DMS153 treated with DMSO at 0.1 percent for 48 hours (cell line): ENCODE measurements around the gene KIAA0232.
"Not testable (repeated sequence)": the region's sequence is repeated elsewhere in the genome, so short reads cannot be mapped to it uniquely, and the experiment has no call there.

Experiments
- DNase-seq: peaks from one replicate; lab custom pipeline; 2025; ENCODE audit not compliant: unreplicated experiment; lab: John Stamatoyannopoulos, UW

Gene KIAA0232

DNA sequence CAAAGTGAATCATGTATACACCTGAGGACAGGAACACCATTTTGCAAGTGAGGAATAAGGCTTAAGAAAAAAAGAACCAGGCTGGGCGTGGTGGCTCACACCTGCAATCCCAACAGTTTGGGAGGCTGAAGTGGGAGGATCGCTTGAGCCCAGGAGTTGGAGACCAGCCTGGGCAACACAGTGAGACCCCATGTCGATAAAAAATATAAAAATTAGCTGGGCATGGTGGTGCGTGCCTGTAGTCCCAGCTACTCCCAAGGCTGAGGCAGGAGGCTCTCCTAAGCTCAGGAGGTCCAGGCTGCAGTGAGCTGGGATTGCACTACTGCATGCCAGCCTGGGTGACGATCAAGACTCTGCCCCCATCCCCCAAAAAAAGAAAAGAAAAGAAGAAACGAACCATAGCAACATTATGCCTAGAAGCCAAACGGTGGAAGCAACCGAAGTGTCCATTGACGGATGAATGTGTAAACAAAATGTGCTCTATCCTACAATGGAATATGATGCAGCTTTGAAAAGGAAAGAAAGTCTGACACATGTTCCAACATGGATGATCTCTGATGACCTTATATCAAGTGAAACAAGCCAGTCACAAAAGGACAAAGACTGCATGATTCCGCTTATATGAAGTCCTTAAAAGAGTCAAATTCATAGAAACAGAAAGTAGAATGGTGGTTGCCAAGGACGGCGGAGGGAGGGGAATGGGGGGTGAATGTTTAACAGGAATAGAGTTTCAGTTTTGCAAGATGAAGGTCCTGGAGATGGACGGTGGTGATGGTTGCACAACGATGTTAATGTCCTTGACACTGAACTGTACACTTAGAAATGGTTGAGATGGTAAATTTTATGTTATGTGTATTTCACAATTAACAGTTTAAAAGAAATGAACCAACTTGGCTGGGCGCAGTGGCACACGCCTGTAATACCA, 8.6 kb upstream of the KIAA0232 start:
- DNase-seq, result no peak

DNA sequence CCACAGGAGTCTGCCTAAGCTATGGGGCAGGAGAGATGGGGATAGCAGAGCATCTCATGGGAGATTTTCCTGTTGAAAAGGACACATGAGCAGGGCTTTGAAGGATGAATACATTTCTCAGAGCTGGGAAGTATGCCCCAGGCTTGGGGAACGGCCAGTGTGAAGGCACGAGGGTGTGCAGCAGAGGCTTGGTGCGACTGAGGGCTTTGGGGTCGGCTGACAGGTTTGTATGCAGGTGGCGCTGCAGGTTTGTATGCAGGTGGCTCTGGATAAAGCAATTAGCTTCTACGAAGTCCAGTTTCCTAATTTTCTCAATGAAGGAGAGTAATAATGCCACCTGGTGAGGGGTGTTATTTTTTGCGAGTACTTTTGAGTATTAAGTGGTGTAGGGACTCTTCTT, 6.8 kb upstream of the KIAA0232 start:
- no peak for DNase-seq

DNA sequence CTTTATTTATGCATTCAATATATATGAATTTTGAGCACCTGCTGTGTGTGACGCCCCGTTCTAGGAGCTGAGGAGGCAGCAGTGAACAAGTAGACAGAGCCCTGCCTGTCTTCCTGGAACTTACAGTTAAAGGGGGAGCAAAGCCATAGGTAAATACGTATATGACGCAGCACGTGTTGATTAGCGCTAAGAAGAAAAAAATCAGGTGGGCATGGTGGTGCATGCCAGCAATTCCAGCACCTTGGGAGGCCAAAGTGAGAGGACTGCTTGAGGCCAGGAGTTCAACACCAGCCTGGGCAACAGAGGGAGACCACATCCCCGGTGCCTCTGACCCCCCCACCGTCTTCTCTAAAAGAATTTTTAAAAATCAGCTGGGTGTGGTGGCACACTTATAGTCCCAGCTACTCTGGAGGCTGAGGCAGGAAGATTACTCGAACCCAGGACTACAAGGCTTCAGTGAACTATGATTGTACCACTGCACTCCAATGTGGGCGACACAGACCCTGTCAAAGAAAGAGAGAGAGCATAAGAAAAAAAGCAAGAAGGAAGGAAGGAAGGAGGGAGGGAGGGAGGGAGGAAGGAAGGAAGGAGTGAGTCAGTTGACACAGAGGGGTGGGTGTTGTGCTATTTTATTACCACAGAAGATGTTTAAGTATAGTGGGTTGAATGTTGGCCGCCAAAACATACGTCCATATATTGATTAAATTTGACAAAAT, 5.4 kb upstream of the KIAA0232 start:
- no peak for DNase-seq

DNA sequence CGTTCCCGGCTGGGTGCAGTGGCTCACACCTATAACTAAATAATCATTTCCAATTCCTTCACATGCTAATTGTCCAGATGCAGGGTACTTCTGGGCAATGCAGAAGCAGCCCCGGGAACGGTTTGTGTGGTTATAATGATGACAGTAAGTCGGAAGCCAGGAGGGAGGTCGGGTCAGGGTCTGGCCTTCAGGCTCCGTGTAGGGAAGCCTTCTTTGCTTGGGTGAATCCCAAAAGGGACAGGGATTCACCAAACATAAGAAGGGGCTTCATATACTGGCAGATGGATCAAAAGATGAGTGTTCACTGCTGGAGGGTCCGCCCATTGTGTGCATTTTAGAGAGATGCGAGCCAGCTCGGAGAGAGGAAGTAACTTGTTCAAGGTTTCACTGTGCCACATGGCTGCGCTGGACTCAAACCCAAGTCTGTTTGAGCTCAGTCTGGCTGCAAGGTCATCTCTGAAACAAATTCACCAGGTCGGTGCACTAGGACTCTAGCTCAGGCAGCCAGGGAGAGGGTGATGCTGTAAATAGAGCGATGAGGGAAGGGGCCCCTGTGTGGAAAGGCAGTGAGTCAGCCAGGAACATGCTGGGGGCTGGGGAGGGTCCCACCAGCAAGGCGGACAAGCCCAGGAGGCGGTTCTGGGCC, 4.8 kb upstream of the KIAA0232 start:
- no peak for DNase-seq

DNA sequence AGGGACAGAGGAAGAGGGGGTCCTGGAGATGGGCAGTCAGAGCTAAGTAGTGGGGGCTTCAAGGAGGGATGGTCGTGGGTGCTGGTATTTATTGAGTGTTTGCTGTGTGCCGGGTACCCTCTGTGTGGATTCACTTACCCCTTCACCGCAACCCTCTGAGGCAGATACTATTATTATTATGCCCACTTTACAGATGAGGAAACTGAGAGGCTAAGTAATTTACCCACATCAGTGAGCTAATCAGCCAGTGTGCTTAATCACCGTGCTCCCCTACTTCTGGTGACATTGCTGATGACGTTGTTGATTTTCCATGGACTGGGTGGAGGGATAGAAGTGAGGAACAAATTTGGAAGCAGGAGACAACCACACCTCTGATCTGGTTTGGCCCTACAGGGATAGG, 4.1 kb upstream of the KIAA0232 start:
- no peak for DNase-seq

DNA sequence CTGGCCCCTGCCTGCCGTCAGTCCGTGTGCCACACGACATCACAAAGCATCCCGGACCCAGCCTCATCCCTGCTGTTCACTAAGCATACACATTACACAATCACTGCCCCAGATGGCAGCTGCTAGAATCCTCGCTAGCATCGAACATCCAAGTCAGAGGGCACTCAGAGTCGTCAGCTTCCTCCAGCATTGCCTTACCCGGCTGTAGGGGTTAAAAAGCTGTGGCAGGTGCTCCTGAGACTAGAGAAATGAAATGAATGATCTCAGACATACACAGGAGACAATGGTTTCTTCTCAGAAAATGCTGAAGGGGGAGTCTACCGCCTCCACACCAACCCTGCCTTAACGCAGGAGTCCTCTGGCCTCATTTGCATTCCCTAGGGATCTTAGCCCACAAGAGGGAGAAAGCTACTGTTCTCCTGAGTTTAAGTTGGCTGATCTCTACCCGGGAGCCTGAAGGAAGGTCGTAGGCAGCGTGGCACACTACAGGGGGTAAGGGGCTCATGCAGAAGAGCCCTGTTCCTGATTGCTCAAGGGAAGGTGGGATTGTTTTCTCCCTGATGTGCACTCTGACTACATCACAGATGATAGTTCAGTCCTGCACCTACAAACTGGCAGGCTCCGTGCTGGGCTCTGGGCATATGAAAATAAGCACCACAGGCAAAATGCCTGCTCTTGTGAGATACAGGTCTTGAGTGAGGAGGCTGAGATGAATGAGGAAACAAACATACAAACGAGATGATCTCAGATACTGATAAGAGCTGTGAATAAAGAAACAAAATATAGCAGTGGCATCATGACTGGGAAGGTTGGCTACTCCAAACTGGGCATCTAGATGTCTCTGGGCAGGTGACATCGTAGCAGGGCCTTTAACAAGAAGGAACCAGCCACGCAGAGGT, 2.6 kb upstream of the KIAA0232 start:
- no peak for DNase-seq

DNA sequence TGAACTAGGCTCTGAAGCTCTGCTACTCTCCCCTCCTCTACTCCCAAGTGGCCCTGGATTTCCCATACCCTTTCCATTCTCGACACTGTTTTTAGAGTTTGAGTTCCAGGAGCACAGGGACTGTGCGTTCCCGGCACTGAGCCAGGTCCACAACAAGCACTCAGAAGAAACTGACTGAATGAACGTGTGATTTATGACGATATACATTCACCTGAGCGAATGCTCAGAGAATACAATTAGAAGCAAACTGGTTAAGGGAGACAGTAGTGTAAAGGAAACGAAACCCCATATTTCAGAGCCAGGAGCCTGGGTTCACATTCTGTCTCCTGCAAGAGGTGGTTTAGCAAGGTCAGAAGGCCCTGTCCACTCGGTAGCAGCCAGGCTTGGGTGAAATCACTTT, 1.4 kb upstream of the KIAA0232 start:
- peak; percentile 15 for DNase-seq

DNA sequence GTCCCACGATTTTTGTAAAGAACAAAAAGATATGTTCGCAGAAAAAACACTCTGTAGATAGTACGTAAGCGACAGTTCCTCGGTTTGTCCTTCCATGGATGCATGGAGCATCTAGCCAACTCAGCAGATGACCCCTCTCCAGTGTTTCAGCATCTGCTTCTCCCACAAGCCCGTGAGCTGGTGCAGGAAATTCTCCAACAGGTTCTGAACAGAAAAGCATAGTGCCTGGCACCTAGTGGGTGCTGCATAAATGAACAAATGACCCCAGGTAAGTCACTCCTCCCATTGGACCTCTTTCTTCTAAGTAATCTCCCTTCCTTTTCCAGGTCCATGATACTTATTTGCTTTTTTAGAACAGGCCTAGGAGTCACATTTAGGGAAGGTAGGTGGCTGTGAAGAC, 966 bp upstream of the KIAA0232 start:
- no peak for DNase-seq

DNA sequence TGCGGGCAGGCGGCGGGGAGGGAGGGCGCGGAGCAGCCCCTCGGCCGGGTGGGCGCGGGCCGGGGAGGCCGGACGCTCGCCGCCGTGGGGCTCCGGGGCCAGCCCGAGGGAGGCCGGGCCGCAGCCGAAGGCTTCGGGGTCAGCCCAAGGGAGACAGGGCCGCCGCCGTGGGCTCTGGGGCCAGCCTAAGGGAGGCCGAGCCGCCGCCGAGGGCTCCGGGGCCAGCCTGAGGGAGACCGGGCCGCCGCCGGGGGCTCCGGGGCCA, 251 bp downstream of the KIAA0232 start:
- no peak for DNase-seq

DNA sequence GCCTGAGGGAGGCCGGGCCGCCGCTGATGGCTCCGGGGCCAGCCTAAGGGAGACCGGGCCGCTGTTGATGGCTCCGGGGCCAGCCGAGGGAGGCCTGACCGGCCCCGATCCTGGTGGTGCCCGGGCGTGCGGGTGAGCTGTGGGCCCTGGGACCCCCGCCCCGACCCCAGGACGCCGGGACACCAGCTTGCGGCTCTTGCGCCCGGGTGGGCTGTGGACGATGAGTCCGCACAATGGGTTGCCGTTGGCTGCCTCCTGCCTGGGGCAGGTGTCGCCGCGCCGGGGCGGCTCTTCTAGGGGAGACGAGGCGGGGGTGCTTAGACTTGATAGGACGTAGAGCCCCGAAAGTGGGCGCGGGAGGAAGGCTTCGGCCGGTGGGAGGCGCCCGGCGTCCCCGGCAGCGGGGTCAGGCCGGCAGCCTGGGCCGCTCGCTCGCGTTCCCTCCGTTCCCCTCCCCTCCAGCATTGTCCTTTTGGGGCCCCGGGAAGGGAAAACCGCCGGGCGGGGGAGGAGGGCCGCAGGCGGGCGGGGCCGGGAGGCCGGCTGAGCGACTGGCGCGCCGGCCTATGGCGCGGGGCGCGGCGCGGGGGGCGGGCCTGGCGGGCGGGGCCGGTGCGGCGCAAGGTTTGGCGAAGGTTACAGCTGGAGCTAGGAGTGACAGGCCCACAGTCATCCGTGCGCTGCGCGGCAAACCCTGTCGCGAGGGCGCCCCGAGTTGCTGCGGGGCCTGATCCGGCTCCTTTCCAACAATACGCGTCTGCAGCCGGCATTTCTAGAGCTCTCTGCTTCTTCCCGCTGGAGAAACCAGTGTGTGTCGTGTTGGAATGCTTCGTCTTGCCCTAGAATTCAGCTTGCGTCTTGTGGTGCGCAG, 819 bp downstream of the KIAA0232 start:
- DNase-seq, result peak; percentile 5

DNA sequence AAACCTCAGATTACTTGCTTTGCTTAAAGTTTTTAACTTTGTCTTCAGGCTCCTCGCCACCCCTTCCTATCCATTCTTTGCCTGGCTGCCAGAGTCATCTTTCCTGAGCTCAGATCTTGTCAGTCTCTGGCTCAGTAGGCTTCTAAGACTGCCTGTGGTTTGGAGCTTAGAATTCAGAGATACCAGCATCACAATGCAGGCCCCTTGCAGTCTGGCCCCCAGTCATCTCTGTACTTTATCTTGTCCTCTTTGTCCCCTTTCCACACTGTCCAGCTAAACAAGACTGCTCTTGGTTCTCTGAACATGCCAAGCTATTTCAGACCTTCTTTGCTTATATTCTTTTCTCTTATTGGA, 3.0 kb downstream of the KIAA0232 start:
- DNase-seq, result no peak

DNA sequence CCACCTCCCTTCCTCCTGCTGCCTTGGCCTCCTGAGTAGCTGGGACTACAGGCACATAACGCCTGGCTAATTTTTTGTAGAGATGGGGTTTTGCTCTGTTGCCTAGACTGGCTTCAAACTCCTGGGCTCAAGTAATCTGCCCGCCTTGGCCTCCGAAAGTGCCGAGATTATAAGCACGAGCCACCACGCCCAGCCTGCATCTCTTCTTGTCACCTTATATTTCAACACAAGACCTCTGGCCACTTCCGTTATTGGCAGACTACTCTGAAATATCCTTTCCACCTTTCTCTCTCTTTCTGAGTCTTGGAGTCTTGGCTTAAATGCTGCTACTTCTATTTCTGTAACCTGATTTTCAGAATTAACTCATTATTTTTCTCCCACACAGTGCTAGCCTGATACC, 5.6 kb downstream of the KIAA0232 start:
- DNase-seq, result no peak

DNA sequence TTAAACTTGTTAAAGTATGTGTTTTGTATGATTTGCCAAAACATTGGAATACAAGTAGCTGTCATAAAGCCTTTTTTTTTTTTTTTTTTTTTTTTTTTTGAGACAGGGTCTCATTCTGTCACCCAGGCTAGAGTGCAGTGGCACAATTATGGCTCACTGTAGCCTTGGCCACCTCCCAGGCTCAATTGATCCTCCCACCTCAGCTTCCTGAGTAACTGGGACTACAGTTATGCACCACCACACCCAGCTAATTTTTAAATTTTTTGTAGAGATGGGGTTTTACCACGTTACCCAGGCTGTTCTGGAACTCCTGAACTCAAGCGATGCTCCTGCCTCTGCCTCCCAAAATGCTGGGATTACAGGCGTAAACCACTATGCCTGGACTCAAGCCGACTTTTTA, 8.7 kb downstream of the KIAA0232 start:
- not testable (repeated sequence) for DNase-seq

DNA sequence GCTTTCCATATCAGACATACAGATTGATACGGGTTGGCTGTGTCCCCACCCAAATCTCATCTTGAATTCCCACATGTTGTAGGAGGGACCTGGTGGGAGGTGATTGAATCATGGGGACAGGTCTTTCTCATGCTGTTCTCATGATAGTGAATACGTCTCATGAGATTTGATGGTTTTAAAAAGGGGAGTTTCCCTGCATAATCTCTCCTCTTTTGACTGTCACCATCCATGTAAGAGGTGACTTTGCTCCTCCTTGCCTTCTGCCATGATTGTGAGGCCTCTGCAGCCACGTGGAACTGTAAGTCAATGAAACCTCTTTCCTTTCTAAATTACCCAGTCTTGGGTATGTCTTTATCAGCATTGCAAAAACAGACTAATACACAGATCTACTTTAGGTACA, 9.3 kb downstream of the KIAA0232 start:
- DNase-seq, result not testable (repeated sequence)

DNA sequence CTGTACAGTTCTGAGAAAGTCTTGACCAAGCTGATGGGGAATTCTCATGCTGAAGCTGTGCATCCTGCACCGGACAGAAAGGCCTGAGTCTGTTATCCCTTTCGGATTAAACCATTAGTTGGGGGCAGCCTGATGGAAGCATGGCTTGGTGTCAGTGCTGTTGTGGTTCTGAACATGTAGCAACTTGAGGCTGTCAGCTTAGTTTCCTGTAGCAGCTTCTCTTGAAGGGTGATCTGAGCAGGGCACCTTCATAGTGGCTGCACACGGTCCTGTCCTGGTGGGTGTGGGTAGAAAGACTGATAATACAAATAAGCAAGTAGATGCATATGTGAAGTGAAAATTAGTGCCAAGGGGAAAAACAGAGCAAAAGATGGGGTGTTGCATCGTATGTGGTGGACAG, 11.7 kb downstream of the KIAA0232 start:
- no peak for DNase-seq

DNA sequence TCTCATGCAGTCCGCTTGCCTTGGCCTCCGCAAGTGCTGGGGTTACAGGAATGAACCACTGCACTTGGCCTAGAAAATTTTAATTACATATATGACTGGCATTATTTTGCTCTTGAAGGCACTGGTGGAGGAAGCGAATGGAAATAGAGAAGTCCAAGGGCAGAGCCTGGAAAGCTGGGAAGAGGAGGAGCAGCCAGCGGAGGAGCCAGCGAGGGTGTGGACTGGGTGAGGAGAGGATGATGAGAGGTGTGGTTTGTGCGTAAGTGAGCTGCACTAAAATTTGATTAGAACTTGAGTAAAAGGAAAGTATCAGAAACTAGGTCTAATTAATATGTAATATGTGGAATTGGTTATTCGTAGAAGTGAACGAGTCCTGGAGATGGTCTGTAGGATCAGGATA, 13.3 kb downstream of the KIAA0232 start:
- no peak for DNase-seq

DNA sequence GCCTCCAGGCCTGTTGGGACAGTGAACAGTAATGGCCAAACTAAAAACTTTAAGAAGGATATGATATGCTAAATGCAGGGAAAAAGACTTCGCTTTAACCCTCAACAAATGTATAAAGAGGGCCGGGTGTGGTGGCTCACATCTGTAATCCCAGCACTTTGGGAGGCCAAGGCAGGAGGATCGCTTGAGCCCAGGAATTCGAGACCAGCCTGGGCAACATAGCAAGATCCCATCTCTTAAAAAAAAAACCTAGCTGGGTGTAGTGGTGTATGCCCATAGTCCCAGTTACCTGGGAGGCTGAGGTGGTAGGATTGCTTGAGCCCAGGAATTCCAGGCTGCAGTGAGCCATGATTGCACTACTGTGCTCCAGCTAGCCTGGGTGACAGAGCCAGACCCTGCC, 14.8 kb downstream of the KIAA0232 start:
- DNase-seq, result not testable (repeated sequence)

DNA sequence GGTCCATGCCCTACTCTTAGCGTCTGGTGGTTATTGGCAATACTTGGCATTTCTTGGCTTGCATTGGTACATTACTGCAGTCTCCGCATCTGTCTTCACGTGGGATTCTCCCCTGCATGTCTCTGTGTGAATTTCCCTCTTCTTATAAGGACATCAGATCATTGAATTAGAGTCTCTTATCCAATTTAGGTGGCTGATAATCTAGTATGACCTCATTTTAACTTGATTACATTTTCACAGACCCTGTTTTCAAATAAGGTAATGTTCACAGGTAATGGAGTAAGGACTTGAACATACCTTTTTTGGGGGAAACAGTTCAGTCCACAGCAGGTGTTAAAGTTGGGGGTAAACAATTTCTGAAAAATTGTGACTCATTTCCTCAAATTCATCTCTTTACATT, 16.6 kb downstream of the KIAA0232 start:
- DNase-seq, result no peak

DNA sequence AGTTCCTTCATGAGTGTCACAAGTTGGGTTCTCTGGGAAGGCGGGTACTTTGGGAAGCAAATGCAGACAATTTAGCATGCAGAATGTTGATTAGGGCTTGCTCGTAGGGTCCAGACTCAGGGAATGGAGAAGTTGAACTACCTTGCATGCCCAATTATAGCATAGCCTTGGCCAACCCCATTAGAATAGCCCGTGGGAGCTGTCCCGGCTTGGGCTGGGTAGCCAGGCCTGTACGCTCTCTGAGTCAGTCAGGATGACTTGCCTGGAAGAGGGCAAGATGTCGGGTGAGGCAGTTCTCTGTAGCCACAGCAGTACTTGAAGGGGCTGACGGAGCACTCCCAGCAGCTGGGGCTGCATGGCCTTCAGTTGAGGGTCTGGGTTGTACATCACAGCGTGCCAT, 19.5 kb downstream of the KIAA0232 start:
- no peak for DNase-seq

DNA sequence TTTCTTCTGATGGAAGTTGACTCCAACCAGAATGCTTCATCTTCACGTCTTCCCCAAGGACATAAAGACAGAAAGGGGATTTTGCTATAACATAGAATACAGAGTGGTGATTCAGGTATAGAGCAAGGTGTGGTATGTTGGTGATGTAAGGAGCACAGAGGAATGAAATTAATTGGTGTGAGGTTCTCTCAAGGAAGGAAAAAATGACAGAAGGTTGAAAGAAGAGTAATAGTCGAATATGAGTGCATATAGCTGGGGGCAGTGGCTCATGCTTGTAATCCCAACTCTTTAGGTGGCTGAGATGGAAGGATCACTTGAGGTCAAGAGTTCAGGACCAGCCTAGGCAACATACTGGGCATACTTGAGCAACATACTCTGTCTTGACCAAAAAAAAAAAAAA, 20.1 kb downstream of the KIAA0232 start:
- no peak for DNase-seq
